ENCODE data around the gene CNTD1.
"Not testable (repeated sequence)": the region's sequence is repeated elsewhere in the genome, so short reads cannot be mapped to it uniquely, and the experiment has no call there.

The CNTD1 gene

DNA sequence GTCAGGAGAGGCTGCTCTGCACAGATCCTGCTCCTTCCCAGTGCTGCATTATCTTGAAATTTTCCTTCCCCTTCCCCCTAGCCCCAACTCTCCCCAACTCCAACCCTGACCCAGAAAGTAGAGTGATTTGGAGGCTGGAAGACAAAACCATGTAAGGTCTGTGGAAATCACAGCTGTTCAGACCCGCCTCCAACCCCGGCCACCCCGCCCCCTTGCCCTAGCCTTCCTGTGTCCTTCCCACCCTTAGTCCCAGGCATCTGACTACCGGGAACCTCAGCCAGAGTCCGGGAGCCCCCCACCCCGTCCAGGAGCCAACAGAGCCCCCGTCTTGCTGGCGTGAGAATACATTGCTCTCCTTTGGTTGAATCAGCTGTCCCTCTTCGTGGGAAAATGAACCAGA is 52.3 kb downstream of the CNTD1 start, which contains the start of gene AOC3:
Gene AOC3 (plus strand): TSS at position 246 of the 400 bp plus-strand sequence. CDS start 145 bp downstream, at position 391.
- H3K9ac ChIP-seq (ENCODE audit: low read length): peak within 1 kb of the TSS; percentile 90
- H3K9me3 ChIP-seq (ENCODE audit: control insufficient read depth, low read length): no peaks in the 10 kb centered on the region
- peak within 1 kb of the TSS; percentile 87 for H3K4me3 ChIP-seq (ENCODE audit: low read length)
- H3K36me3 ChIP-seq (ENCODE audit: control insufficient read depth, insufficient read depth, low read length, severe bottlenecking): peaks cover 28% of the 10 kb centered on the region
- peaks cover 61% of the 10 kb centered on the region for H3K4me1 ChIP-seq (ENCODE audit: control insufficient read depth, insufficient read depth, low read length)
- H3K27me3 ChIP-seq (replicated peaks; ENCODE audit: control insufficient read depth, insufficient read depth, low read length): no peaks in the 10 kb centered on the region
- DNase-seq (ENCODE audit: low read depth): no peak

DNA sequence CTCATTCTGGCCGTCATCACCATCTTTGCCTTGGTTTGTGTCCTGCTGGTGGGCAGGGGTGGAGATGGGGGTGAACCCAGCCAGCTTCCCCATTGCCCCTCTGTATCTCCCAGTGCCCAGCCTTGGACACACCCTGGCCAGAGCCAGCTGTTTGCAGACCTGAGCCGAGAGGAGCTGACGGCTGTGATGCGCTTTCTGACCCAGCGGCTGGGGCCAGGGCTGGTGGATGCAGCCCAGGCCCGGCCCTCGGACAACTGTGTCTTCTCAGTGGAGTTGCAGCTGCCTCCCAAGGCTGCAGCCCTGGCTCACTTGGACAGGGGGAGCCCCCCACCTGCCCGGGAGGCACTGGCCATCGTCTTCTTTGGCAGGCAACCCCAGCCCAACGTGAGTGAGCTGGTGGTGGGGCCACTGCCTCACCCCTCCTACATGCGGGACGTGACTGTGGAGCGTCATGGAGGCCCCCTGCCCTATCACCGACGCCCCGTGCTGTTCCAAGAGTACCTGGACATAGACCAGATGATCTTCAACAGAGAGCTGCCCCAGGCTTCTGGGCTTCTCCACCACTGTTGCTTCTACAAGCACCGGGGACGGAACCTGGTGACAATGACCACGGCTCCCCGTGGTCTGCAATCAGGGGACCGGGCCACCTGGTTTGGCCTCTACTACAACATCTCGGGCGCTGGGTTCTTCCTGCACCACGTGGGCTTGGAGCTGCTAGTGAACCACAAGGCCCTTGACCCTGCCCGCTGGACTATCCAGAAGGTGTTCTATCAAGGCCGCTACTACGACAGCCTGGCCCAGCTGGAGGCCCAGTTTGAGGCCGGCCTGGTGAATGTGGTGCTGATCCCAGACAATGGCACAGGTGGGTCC is 52.9 kb downstream of the CNTD1 start:
- not testable (repeated sequence) for H3K27me3 ChIP-seq (replicated peaks; ENCODE audit: control insufficient read depth, insufficient read depth, low read length); DNase-seq (ENCODE audit: low read depth); H3K9me3 ChIP-seq (ENCODE audit: control insufficient read depth, low read length)
- H3K36me3 ChIP-seq (ENCODE audit: control insufficient read depth, insufficient read depth, low read length, severe bottlenecking): peaks cover 34% of the 10 kb centered on the region
- H3K4me3 ChIP-seq (ENCODE audit: low read length): peak overlapping the region; percentile 87
- peaks cover 55% of the 10 kb centered on the region for H3K4me1 ChIP-seq (ENCODE audit: control insufficient read depth, insufficient read depth, low read length)
- H3K9ac ChIP-seq (ENCODE audit: low read length): peak overlapping the region; percentile 90

DNA sequence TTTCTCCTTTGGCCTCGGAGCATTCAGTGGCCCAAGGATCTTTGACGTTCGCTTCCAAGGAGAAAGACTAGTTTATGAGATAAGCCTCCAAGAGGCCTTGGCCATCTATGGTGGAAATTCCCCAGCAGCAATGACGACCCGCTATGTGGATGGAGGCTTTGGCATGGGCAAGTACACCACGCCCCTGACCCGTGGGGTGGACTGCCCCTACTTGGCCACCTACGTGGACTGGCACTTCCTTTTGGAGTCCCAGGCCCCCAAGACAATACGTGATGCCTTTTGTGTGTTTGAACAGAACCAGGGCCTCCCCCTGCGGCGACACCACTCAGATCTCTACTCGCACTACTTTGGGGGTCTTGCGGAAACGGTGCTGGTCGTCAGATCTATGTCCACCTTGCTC is 53.7 kb downstream of the CNTD1 start:
- Histone ChIP-seq H3K4me3 (ENCODE audit: low read length) (peak overlapping the region; percentile 87), H3K9me3 (ENCODE audit: control insufficient read depth, low read length) (no peaks in the 10 kb centered on the region), H3K4me1 (ENCODE audit: control insufficient read depth, insufficient read depth, low read length) (peaks cover 51% of the 10 kb centered on the region), H3K36me3 (ENCODE audit: control insufficient read depth, insufficient read depth, low read length, severe bottlenecking) (peaks cover 41% of the 10 kb centered on the region), H3K27me3 (replicated peaks; ENCODE audit: control insufficient read depth, insufficient read depth, low read length) (no peaks in the 10 kb centered on the region), H3K9ac (ENCODE audit: low read length) (peak overlapping the region; percentile 90)
- no peak for DNase-seq (ENCODE audit: low read depth)

DNA sequence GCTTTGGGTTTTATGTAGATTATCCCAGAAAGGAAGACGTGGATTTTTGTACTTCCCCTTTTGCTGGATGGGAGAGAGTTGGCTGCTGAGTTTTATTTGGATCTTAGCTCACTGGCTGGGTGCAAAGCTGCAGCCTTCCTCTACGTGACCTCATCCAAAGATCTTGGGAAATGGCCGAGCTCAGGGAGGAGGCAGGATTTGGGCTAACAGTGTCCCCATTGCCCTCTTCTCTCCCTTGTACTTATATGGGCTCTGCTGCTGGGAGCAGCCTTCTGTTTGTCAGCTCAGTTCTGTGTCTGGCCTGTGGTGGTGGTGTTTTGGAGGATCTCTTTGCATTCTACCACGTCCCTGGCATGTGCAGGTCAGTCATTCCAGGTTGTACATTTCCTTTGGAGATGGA is 54.3 kb downstream of the CNTD1 start:
- Histone ChIP-seq H3K36me3 (ENCODE audit: control insufficient read depth, insufficient read depth, low read length, severe bottlenecking) (peaks cover 48% of the 10 kb centered on the region), H3K4me3 (ENCODE audit: low read length) (peak overlapping the region; percentile 87), H3K4me1 (ENCODE audit: control insufficient read depth, insufficient read depth, low read length) (peaks cover 45% of the 10 kb centered on the region), H3K9ac (ENCODE audit: low read length) (peak overlapping the region; percentile 90), H3K9me3 (ENCODE audit: control insufficient read depth, low read length) (no peaks in the 10 kb centered on the region), H3K27me3 (replicated peaks; ENCODE audit: control insufficient read depth, insufficient read depth, low read length) (no peaks in the 10 kb centered on the region)
- DNase-seq (ENCODE audit: low read depth): no peak

DNA sequence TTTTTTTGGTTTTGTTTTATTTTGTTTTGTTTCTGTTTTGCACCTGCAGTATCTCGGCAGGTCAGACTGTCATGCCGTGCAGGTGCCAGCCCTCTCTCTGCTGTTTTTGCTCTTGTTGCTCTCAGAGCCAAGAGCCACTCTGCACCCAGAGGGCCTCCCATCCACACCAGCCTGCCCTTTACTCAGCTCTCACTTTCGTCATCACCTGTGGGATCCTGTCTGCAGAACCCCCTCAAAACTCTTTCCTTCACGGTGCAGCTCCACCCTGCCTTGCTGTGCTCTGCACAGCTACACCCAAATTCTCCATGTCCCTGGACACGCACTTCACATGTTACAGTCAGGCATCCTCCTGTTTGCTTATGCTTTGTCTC is 54.9 kb downstream of the CNTD1 start:
- Histone ChIP-seq H3K36me3 (ENCODE audit: control insufficient read depth, insufficient read depth, low read length, severe bottlenecking) (peaks cover 53% of the 10 kb centered on the region), H3K4me3 (ENCODE audit: low read length) (peak overlapping the region; percentile 87), H3K27me3 (replicated peaks; ENCODE audit: control insufficient read depth, insufficient read depth, low read length) (no peaks in the 10 kb centered on the region), H3K9me3 (ENCODE audit: control insufficient read depth, low read length) (no peaks in the 10 kb centered on the region), H3K9ac (ENCODE audit: low read length) (peak overlapping the region; percentile 90), H3K4me1 (ENCODE audit: control insufficient read depth, insufficient read depth, low read length) (peaks cover 40% of the 10 kb centered on the region)
- no peak for DNase-seq (ENCODE audit: low read depth)

DNA sequence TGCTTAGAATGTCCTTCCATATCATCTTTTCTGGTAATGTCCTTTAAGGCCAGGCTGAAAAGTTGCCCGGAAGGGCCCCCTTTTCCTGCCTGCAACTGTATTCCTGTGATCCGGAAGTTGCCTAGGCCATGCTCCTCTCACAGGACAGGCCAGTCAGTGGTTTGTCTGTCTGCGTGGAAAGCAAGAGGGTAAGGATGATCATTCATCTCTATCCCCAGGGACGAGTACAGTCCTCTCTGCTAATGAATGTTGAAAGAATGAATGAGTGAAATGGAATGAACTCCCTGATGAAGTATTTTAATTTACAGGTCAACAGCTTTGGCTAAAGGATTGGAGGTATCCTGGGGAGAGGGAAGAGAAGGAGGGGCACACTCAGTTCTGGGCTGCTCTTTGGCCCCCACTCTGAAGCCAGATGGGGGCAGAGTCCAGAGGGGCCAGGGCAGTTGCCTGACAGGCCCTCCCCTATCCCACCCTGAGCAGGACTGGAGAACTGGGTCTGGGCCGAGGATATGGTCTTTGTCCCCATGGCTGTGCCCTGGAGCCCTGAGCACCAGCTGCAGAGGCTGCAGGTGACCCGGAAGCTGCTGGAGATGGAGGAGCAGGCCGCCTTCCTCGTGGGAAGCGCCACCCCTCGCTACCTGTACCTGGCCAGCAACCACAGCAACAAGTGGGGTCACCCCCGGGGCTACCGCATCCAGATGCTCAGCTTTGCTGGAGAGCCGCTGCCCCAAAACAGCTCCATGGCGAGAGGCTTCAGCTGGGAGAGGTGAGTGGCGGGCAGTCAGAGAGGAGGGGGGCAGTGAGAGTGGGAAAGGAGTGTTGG is 55.5 kb downstream of the CNTD1 start:
- no peaks in the 10 kb centered on the region for H3K27me3 ChIP-seq (replicated peaks; ENCODE audit: control insufficient read depth, insufficient read depth, low read length)
- peaks cover 54% of the 10 kb centered on the region for H3K36me3 ChIP-seq (ENCODE audit: control insufficient read depth, insufficient read depth, low read length, severe bottlenecking)
- peak overlapping the region; percentile 90 for H3K9ac ChIP-seq (ENCODE audit: low read length)
- no peaks in the 10 kb centered on the region for H3K9me3 ChIP-seq (ENCODE audit: control insufficient read depth, low read length)
- no peak for DNase-seq (ENCODE audit: low read depth)
- H3K4me3 ChIP-seq (ENCODE audit: low read length): peak overlapping the region; percentile 87
- peaks cover 34% of the 10 kb centered on the region for H3K4me1 ChIP-seq (ENCODE audit: control insufficient read depth, insufficient read depth, low read length)

DNA sequence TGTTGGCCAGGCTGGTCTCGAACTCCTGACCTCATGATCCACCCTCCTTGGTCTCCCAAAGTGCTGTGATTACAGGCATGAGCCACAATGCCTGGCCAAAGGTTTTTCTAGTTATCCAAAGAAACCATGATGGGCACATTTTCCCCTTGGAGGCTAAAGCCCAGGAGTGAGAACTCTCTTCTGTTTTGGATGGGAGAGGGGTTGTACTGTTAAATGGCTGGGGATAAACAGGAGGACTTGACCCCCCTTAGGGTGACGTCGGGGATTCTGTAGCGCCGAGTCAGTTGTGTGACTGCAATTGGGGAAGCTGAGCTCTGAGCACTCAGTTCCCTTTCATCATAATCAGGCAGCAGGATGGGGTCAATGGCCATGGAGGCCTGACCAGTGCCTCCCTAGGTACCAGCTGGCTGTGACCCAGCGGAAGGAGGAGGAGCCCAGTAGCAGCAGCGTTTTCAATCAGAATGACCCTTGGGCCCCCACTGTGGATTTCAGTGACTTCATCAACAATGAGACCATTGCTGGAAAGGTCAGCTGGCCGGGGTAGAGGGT is 56.5 kb downstream of the CNTD1 start:
- DNase-seq (ENCODE audit: low read depth): no peak
- Histone ChIP-seq H3K27me3 (replicated peaks; ENCODE audit: control insufficient read depth, insufficient read depth, low read length) (no peaks in the 10 kb centered on the region), H3K9ac (ENCODE audit: low read length) (peak overlapping the region; percentile 90), H3K4me3 (ENCODE audit: low read length) (peak overlapping the region; percentile 87), H3K36me3 (ENCODE audit: control insufficient read depth, insufficient read depth, low read length, severe bottlenecking) (peaks cover 54% of the 10 kb centered on the region), H3K9me3 (ENCODE audit: control insufficient read depth, low read length) (no peaks in the 10 kb centered on the region), H3K4me1 (ENCODE audit: control insufficient read depth, insufficient read depth, low read length) (peaks cover 25% of the 10 kb centered on the region)

DNA sequence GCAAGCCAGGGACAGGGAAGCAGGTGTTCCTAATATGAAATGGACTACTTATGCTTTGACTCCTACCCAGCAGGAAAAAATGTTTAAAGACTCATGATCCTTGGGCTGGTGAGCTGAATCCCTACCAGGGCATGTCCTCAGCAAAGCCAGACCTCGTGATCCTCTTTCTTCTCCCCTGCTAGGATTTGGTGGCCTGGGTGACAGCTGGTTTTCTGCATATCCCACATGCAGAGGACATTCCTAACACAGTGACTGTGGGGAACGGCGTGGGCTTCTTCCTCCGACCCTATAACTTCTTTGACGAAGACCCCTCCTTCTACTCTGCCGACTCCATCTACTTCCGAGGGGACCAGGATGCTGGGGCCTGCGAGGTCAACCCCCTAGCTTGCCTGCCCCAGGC is 57.4 kb downstream of the CNTD1 start:
- Histone ChIP-seq H3K36me3 (ENCODE audit: control insufficient read depth, insufficient read depth, low read length, severe bottlenecking) (peaks cover 54% of the 10 kb centered on the region), H3K9ac (ENCODE audit: low read length) (peak overlapping the region; percentile 90), H3K4me1 (ENCODE audit: control insufficient read depth, insufficient read depth, low read length) (peaks cover 18% of the 10 kb centered on the region), H3K4me3 (ENCODE audit: low read length) (peak overlapping the region; percentile 87)
- not testable (repeated sequence) for DNase-seq (ENCODE audit: low read depth); H3K9me3 ChIP-seq (ENCODE audit: control insufficient read depth, low read length); H3K27me3 ChIP-seq (replicated peaks; ENCODE audit: control insufficient read depth, insufficient read depth, low read length)

DNA sequence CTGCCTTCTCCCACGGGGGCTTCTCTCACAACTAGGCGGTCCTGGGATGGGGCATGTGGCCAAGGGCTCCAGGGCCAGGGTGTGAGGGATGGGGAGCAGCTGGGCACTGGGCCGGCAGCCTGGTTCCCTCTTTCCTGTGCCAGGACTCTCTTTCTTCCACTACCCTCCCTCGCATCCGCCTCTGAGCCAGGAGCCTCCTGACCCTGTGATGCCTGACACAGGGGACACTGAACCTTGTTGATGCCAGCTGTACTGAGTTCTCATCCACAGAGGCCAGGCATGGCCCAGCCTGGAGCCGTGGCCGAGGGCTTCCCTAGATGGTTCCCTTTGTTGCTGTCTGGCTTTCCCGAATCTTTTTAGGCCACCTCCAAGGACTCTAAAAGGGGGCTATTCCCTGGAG is 57.9 kb downstream of the CNTD1 start:
- peak overlapping the region; percentile 65 for H3K4me3 ChIP-seq (ENCODE audit: low read length)
- peaks cover 18% of the 10 kb centered on the region for H3K4me1 ChIP-seq (ENCODE audit: control insufficient read depth, insufficient read depth, low read length)
- not testable (repeated sequence) for H3K27me3 ChIP-seq (replicated peaks; ENCODE audit: control insufficient read depth, insufficient read depth, low read length); H3K9me3 ChIP-seq (ENCODE audit: control insufficient read depth, low read length); DNase-seq (ENCODE audit: low read depth)
- H3K9ac ChIP-seq (ENCODE audit: low read length): peak overlapping the region; percentile 60
- H3K36me3 ChIP-seq (ENCODE audit: control insufficient read depth, insufficient read depth, low read length, severe bottlenecking): peaks cover 54% of the 10 kb centered on the region

DNA sequence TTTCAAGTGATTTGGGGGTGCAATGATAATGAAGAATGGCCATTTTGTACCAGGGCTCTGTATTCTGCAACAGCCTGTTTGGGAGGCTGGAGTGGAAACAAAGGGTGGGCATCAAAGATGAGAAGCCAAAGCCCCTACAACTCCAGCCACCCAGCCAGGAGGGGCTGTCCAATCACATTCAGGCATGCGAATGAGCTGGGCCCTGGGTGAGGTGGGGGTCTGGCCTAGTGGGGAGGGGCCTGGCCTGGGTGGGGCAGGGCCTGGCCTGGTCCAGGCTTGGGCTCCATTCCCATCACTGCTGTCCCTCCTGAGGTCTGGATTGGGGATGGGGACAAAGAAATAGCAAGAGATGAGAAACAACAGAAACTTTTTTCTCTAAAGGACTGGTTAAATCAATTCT is 58.7 kb downstream of the CNTD1 start:
- H3K27me3 ChIP-seq (replicated peaks; ENCODE audit: control insufficient read depth, insufficient read depth, low read length): no peaks in the 10 kb centered on the region
- peak overlapping the region; percentile 60 for H3K9ac ChIP-seq (ENCODE audit: low read length)
- peaks cover 18% of the 10 kb centered on the region for H3K4me1 ChIP-seq (ENCODE audit: control insufficient read depth, insufficient read depth, low read length)
- H3K4me3 ChIP-seq (ENCODE audit: low read length): peak overlapping the region; percentile 65
- H3K9me3 ChIP-seq (ENCODE audit: control insufficient read depth, low read length): no peaks in the 10 kb centered on the region
- DNase-seq (ENCODE audit: low read depth): no peak
- peaks cover 54% of the 10 kb centered on the region for H3K36me3 ChIP-seq (ENCODE audit: control insufficient read depth, insufficient read depth, low read length, severe bottlenecking)

Measured in adipocyte (in vitro differentiated cells).